T-cell (primary cell): ENCODE results near the gene PGAP3. TPM values are rescaled to one million over a fixed set of nuclear protein-coding genes. Genes with fewer than 3 reads are reported as not detected.
"Not testable (repeated sequence)": the region's sequence is repeated elsewhere in the genome, so short reads cannot be mapped to it uniquely, and the experiment has no call there.

Experiments used
- ATAC-seq, 4 experiments: fragments of 200-7000 bp in 3 of 4; fragments of 150-1000 bp in 1 of 4; cut with Tn5 transposase; replicated peaks in 1 of 4; 1 replicate in 3 of 4; 2 replicates in 1 of 4; pipeline ENCODE4 v1.10.0; 2021; ENCODE audit warnings: moderate library complexity in 3 of 4, mild to moderate bottlenecking in 2 of 4, moderate number of reproducible peaks in 1 of 4
- CTCF ChIA-PET, 2 donors: fragments of 300-600 bp; sonication (Branson Sonifier 250); formaldehyde crosslinking; loops; one replicate each; lab custom pipeline; 2022; ENCODE audit warnings: antibody characterized with exemption in 2 of 2; lab: Charles Lee
- POLR2A ChIA-PET, 2 donors: fragments of 300-600 bp; sonication (Branson Sonifier 250); formaldehyde crosslinking; loops; one replicate each; lab custom pipeline; 2022; ENCODE audit warnings: antibody characterized with exemption in 2 of 2; lab: Charles Lee
- DNase-seq, 35 experiments: peaks; one replicate each; pipeline versions ENCODE4 v3.0.0 to v3.0.0-alpha.2; 2013 to 2023
- H3K27ac ChIP-seq: one replicate; pipeline ENCODE4 v1.5.1; 2013; ENCODE audit warnings: low read length
- H3K27me3 ChIP-seq, 2 experiments: replicated peaks in 1 of 2; 1 replicate in 1 of 2; 2 replicates in 1 of 2; pipeline versions ENCODE4 v1.6.1 to v1.7.0; 2013; ENCODE audit warnings: low read length in 1 of 2, mixed read lengths in 1 of 2; ENCODE audit not compliant: control insufficient read depth in 2 of 2, insufficient read depth in 2 of 2; ENCODE audit errors: extremely low read depth in 1 of 2
- H3K36me3 ChIP-seq, 2 donors: 1 replicate in 1 of 2; 2 replicates in 1 of 2; pipeline versions ENCODE4 v1.6.1 to v1.7.0; 2013; ENCODE audit warnings: low read length in 1 of 2; ENCODE audit not compliant: control insufficient read depth in 2 of 2, insufficient read depth in 1 of 2; ENCODE audit errors: extremely low read depth in 1 of 2
- H3K4me1 ChIP-seq, 2 experiments: 1 replicate in 1 of 2; 2 replicates in 1 of 2; pipeline versions ENCODE4 v1.6.1 to v1.7.0; 2013; ENCODE audit warnings: low read length in 2 of 2, mixed read lengths in 1 of 2; ENCODE audit not compliant: insufficient read depth in 2 of 2, control insufficient read depth in 1 of 2; ENCODE audit errors: extremely low read depth in 1 of 2
- H3K4me3 ChIP-seq, 2 donors: 1 replicate in 1 of 2; 2 replicates in 1 of 2; pipeline versions ENCODE4 v1.5.1 to v1.7.0; 2013; ENCODE audit warnings: mild to moderate bottlenecking in 2 of 2, low read length in 1 of 2, moderate library complexity in 1 of 2; ENCODE audit not compliant: control insufficient read depth in 1 of 2; ENCODE audit errors: extremely low read depth in 1 of 2
- H3K9me3 ChIP-seq: 2 replicates; pipeline ENCODE4 v1.7.0; 2013
- H3K27ac Mint-ChIP-seq, 2 donors: one replicate each; pipeline ENCODE4 v1.8.0; 2020 to 2021; ENCODE audit warnings: mild to moderate bottlenecking in 2 of 2, mixed read lengths in 2 of 2
- H3K27me3 Mint-ChIP-seq, 2 donors: one replicate each; pipeline ENCODE4 v1.8.0; 2021 to 2022; ENCODE audit warnings: mixed read lengths in 2 of 2
- H3K36me3 Mint-ChIP-seq: one replicate; pipeline ENCODE4 v1.8.0; 2021; ENCODE audit warnings: mixed read lengths
- H3K4me1 Mint-ChIP-seq, 3 donors: one replicate each; pipeline ENCODE4 v1.8.0; 2020 to 2022; ENCODE audit warnings: mixed read lengths in 3 of 3, mild to moderate bottlenecking in 1 of 3
- H3K4me3 Mint-ChIP-seq, 3 donors: one replicate each; pipeline ENCODE4 v1.8.0; 2020 to 2022; ENCODE audit warnings: mild to moderate bottlenecking in 3 of 3, mixed read lengths in 3 of 3, moderate library complexity in 3 of 3
- H3K9me3 Mint-ChIP-seq, 3 donors: one replicate each; pipeline ENCODE4 v1.8.0; 2020 to 2022; ENCODE audit warnings: mixed read lengths in 3 of 3
- WGBS: methylation state at CpG from one replicate; pipeline ENCODE4 v1.1.5; 2013; ENCODE audit warnings: missing lambda C conversion rate; ENCODE audit not compliant: insufficient coverage; 5-methylcytosine and 5-hydroxymethylcytosine counted together
- total RNA-seq, 35 experiments: library from RNA in 6 of 35; stranded (reverse) in 6 of 35; fragments of 120-200 nt in 1 of 35; gene quantifications; one replicate each; pipeline versions ENCODE4 v1.2.1 to v1.2.4 and lab custom pipeline; 2013 to 2026

PGAP3 gene
- total RNA-seq, 5 donors from 2014 or later (not counting 1 experiment from before 2014, with no cell fraction given) = 27.9 to 34.3 (median 31.7) TPM

DNA sequence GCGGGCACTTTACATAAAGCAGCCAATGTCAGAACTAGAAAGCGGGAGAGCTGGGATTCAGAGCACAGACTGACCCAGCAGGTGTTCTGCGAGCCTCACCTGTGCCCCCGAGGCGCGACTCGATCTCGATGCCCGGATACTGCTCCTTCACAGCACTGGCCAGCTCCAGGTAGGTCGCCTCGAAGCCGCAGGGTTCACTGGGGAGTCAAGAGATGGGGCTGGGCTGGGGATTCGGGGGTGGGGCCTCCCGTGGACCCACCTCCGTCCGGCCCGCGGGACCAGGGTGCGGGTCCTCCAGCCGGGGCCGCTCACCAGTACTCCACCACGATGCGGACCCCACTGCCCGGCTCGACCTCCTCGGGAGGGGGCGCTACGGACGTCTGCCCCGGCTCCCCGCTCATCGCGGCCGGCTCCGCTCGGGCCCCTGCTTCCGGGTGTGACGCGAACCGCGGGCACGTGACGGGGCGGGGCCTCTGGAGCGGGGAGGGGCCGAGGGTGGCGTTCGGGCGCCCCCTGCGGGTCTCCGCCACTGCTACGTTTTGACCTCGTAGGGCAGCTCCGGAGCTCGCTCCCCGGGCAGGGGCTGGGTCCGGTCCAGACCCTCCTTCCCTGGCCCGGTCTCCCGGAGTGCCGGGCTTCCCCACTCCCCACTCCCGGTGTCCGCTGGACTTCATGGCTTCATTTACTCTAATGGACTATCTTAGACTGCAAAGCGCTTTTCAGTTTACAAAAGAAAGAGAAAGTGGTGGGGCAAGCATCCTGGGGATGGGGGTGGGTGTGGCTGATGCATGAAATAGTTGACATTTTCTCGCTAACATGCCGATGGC, 42.5 kb upstream of the PGAP3 start, which contains the start of gene MIEN1:
MIEN1 (minus strand) TSS at position 438 of the 827 bp plus-strand sequence; CDS start at position 401, 37 bp downstream.
- peak within 1 kb of the TSS; percentile 49 to 90 for H3K4me3 ChIP-seq
- POLR2A ChIA-PET = interaction anchor here (0.6 to 1.3 kb wide), 4 partner anchors 42 to 486 kb away, joined by 3 to 14 read pairs (median 8); partner anchors contain the start of gene PGAP3 (in 1 of the 2)

DNA sequence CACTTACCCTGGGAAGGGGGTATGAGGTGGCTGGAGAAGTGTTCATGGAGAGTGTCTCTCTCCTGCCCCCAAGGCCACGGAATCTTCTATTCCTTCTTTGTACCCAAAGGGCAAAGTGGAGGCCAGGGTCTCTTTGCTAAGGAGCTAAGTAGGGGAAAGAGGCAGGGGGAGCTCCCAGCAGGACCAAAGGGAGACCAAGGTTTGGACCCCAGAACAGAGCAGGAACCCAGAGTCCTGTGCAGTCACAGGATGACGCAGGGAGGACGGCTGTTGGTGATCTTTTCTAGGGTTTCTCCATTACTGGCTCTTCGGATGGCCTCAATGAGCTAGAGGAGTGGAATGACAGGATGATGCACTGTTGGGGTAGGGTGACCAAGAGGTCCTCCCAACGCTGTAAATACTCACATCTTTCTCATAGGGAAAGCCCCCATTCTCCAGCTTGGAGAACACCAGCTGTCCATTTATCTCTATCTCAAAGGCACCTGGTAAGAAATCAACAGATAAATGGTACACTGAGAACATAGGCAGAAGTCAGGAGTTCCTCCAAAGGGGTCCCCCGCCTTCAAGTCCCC, 41.5 kb upstream of the PGAP3 start:
- Mint-ChIP-seq H3K9me3 (no peaks in the 10 kb centered on the region), H3K4me3 (peak overlapping the region; percentile 86 to 90 (median 89)), H3K27ac (peak overlapping the region; percentile 88 to 89), H3K27me3 (no peaks in the 10 kb centered on the region), H3K36me3 (peaks cover 8% of the 10 kb centered on the region), H3K4me1 (peaks cover 15 to 22% (median 21%) of the 10 kb centered on the region in 3 donors)
- ChIA-PET POLR2A (interaction anchor here (0.6 to 1.3 kb wide), 4 partner anchors 41 to 485 kb away, joined by 3 to 14 read pairs (median 8); partner anchors contain the start of gene PGAP3 (in 1 of the 2)), CTCF (interaction anchor here (0.6 to 2.3 kb wide), 12 partner anchors 17 to 237 kb away, joined by 3 to 7 read pairs (median 4); partner anchors contain the start of gene PGAP3 (in 1 of the 2))
- Histone ChIP-seq H3K9me3 (no peaks in the 10 kb centered on the region), H3K4me1 (peaks cover 4 to 31% of the 10 kb centered on the region in 2 experiments), H3K27ac (no peak overlapping the region), H3K27me3 (no peaks in the 10 kb centered on the region), H3K4me3 (peak overlapping the region; percentile 49 to 90), H3K36me3 (peaks cover 10 to 24% of the 10 kb centered on the region in 2 donors)
- ATAC-seq (no peak), DNase-seq (no peak)
- WGBS = 80% methylated on average over 2 of the region's 6 CpGs

More for the DNA sequence above, 42.5 kb upstream of the PGAP3 start, which contains the start of gene MIEN1:
- CTCF ChIA-PET = interaction anchor here (0.6 to 2.3 kb wide), 17 partner anchors 16 to 238 kb away, joined by 3 to 8 read pairs (median 4); partner anchors contain the start of gene PGAP3 (in 1 of the 2)
- H3K27ac ChIP-seq = peak within 1 kb of the TSS; percentile 82
- no peaks in the 10 kb centered on the region for H3K27me3 ChIP-seq
- Mint-ChIP-seq H3K4me1 (peaks cover 15 to 22% (median 21%) of the 10 kb centered on the region in 3 donors), H3K4me3 (peak within 1 kb of the TSS; percentile 86 to 90 (median 89)), H3K9me3 (no peaks in the 10 kb centered on the region), H3K36me3 (peaks cover 5% of the 10 kb centered on the region), H3K27me3 (no peaks in the 10 kb centered on the region), H3K27ac (peak within 1 kb of the TSS; percentile 88 to 89)
- H3K9me3 ChIP-seq = no peaks in the 10 kb centered on the region
- peaks cover 10 to 24% of the 10 kb centered on the region in 2 donors for H3K36me3 ChIP-seq
- WGBS = under 1% methylated on average over 57 of the region's 65 CpGs
- peaks cover 4 to 31% of the 10 kb centered on the region in 2 experiments for H3K4me1 ChIP-seq
- ATAC-seq = peak; percentile 93 to 98 (median 94)
- peak; percentile 69 to 98 (median 90) for DNase-seq

DNA sequence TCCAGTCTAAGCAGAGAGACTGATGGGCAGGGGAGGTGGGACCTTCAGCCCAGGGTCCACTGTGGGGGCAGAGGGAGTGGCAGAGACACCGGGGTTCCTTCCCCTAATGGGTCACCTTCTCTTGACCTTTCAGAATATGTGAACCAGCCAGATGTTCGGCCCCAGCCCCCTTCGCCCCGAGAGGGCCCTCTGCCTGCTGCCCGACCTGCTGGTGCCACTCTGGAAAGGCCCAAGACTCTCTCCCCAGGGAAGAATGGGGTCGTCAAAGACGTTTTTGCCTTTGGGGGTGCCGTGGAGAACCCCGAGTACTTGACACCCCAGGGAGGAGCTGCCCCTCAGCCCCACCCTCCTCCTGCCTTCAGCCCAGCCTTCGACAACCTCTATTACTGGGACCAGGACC, 39.7 kb upstream of the PGAP3 start:
- ATAC-seq (no peak), DNase-seq (no peak)
- Mint-ChIP-seq H3K36me3 (peaks cover 8% of the 10 kb centered on the region), H3K27ac (no peak overlapping the region), H3K9me3 (no peaks in the 10 kb centered on the region), H3K4me1 (peaks cover 15 to 22% (median 21%) of the 10 kb centered on the region in 3 donors), H3K27me3 (no peaks in the 10 kb centered on the region), H3K4me3 (no peak overlapping the region)
- Histone ChIP-seq H3K27me3 (no peaks in the 10 kb centered on the region), H3K4me3 (no peak overlapping the region), H3K4me1 (peaks cover 4 to 31% of the 10 kb centered on the region in 2 experiments), H3K36me3 (peaks cover 10 to 24% of the 10 kb centered on the region in 2 donors), H3K27ac (no peak overlapping the region), H3K9me3 (no peaks in the 10 kb centered on the region)
- ChIA-PET CTCF (no interaction called here), POLR2A (no interaction called here)
- 95% methylated on average over 9 of the region's 10 CpGs for WGBS

DNA sequence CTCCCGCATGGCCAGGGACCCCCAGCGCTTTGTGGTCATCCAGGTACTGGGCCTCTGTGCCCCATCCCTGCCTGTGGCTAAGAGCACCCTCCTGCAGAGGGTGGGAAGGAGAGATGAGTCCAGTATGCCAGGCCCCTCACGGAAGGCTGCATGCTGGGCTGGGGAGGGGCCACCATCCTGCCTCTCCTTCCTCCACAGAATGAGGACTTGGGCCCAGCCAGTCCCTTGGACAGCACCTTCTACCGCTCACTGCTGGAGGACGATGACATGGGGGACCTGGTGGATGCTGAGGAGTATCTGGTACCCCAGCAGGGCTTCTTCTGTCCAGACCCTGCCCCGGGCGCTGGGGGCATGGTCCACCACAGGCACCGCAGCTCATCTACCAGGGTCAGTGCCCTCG, 38.8 kb upstream of the PGAP3 start:
- CTCF ChIA-PET = no interaction called here

DNA sequence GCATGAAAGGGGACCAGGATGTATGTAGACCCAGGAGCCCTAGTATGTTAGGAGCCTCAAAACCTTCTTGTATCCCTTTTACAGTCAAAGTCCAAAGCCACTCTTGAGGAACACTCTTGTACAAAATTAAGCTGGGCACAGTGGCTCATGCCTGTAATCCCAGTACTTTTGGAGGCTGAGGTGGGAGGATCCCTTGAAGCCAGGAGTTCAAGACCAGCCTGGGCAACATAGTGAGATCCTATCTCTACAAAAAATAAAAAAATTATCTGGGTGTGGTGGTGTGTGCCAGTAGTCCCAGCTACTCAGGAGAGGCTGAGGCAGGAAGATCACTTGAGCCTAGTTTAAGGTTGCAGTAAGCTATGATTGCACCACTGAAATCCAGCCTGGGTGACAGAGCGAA, 38.1 kb upstream of the PGAP3 start:
- H3K27ac Mint-ChIP-seq, H3K27me3 Mint-ChIP-seq, H3K9me3 Mint-ChIP-seq, H3K27me3 ChIP-seq, H3K4me3 Mint-ChIP-seq, DNase-seq, H3K36me3 Mint-ChIP-seq, H3K27ac ChIP-seq, H3K4me3 ChIP-seq, ATAC-seq, CTCF ChIA-PET, H3K9me3 ChIP-seq, POLR2A ChIA-PET: not testable (repeated sequence)
- peaks cover 15 to 21% (median 19%) of the 10 kb centered on the region in 3 donors for H3K4me1 Mint-ChIP-seq
- Histone ChIP-seq H3K4me1 (peaks cover 4 to 29% of the 10 kb centered on the region in 2 experiments), H3K36me3 (peaks cover 10 to 24% of the 10 kb centered on the region in 2 donors)
- no CpG with 5 or more reads among the region's 1 CpG for WGBS

More for the DNA sequence above, 38.8 kb upstream of the PGAP3 start:
- Histone ChIP-seq H3K4me1 (peaks cover 4 to 31% of the 10 kb centered on the region in 2 experiments), H3K9me3 (no peaks in the 10 kb centered on the region), H3K36me3 (peaks cover 10 to 24% of the 10 kb centered on the region in 2 donors), H3K4me3 (no peak overlapping the region), H3K27me3 (no peaks in the 10 kb centered on the region), H3K27ac (no peak overlapping the region)
- Mint-ChIP-seq H3K9me3 (no peaks in the 10 kb centered on the region), H3K4me3 (no peak overlapping the region), H3K36me3 (peaks cover 8% of the 10 kb centered on the region), H3K27ac (no peak overlapping the region), H3K4me1 (peaks cover 15 to 22% (median 21%) of the 10 kb centered on the region in 3 donors), H3K27me3 (no peaks in the 10 kb centered on the region)
- WGBS = 96% methylated on average over 5 of the region's 9 CpGs
- POLR2A ChIA-PET = no interaction called here
- DNase-seq (no peak), ATAC-seq (no peak)

DNA sequence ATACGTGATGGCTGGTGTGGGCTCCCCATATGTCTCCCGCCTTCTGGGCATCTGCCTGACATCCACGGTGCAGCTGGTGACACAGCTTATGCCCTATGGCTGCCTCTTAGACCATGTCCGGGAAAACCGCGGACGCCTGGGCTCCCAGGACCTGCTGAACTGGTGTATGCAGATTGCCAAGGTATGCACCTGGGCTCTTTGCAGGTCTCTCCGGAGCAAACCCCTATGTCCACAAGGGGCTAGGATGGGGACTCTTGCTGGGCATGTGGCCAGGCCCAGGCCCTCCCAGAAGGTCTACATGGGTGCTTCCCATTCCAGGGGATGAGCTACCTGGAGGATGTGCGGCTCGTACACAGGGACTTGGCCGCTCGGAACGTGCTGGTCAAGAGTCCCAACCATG, 36.9 kb upstream of the PGAP3 start:
- CTCF ChIA-PET = no interaction called here
- Histone ChIP-seq H3K27me3 (no peaks in the 10 kb centered on the region), H3K27ac (no peak overlapping the region), H3K36me3 (peaks cover 10 to 24% of the 10 kb centered on the region in 2 donors), H3K4me3 (no peak overlapping the region), H3K9me3 (no peaks in the 10 kb centered on the region), H3K4me1 (peaks cover 4 to 19% of the 10 kb centered on the region in 2 experiments)
- Mint-ChIP-seq H3K9me3 (no peaks in the 10 kb centered on the region), H3K27me3 (no peaks in the 10 kb centered on the region), H3K27ac (peak overlapping the region in 1 of 2 donors; percentile 52), H3K4me3 (no peak overlapping the region), H3K4me1 (peaks cover 13 to 17% (median 16%) of the 10 kb centered on the region in 3 donors), H3K36me3 (peaks cover 8% of the 10 kb centered on the region)
- POLR2A ChIA-PET = no interaction called here
- DNase-seq = no peak
- 97% methylated on average over 13 of the region's 13 CpGs for WGBS
- ATAC-seq = no peak
